ENCODE data around the gene FGR. TPM values are rescaled to one million over a fixed set of nuclear protein-coding genes. Genes with fewer than 3 reads are reported as not detected.

The FGR gene
- total RNA-seq, 1 donor from 2014 or later = 2.6 TPM

DNA sequence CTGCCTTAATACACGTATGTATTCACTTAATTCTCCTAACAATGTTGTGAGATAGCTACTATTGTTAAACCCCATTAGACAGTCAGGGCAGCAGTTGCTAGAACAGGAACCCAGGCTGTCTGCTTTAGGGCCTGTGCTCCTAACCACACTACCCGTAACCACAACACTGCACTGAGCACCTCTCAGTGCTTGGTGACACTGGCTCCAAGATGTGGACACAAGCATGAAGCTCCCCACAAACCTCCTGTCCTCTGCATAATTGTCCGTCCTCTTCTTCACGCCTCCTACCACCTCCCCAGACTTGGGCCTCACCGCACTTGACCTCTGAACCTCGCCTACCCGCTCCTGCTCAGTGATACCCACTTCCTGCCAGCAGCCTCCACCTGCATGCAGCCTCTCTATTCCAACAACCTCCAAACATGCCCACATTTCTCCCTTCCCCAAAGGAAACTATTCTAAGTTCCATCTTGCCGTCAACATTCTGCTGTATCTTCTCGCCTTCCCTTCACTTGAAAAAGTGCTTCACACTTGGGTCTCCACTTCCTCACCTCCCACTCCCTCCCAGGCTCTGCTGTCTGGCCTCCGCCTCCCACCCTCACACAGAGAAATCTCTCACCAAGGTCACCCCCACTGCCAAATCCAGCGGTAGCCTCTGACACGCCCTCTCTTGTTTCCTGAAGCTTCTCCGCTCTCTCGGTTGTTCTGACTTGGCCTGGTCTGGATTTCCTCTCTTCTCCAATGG lies 16.5 kb downstream of the FGR start:
- no peaks in the 10 kb centered on the region for H3K36me3 ChIP-seq (ENCODE audit: control insufficient read depth in 3 of 3, insufficient read depth in 3 of 3, low read length in 3 of 3)
- H3K9me3 ChIP-seq (ENCODE audit: control insufficient read depth in 3 of 3, low read length in 3 of 3) = no peaks in the 10 kb centered on the region
- no peak overlapping the region for H3K27ac ChIP-seq (ENCODE audit: low read depth, low read length)
- peaks cover 0 to 3% (median 0%) of the 10 kb centered on the region in 3 donors for H3K27me3 ChIP-seq (ENCODE audit: control insufficient read depth in 3 of 3, insufficient read depth in 3 of 3, low read length in 3 of 3)
- H3K4me1 ChIP-seq (ENCODE audit: control insufficient read depth in 3 of 3, insufficient read depth in 3 of 3, low read length in 3 of 3) = peaks cover 2 to 5% (median 3%) of the 10 kb centered on the region in 3 donors
- H3K4me3 ChIP-seq (ENCODE audit: low read length in 3 of 3) = no peak overlapping the region
- no peak overlapping the region for H3K9ac ChIP-seq (ENCODE audit: low read depth in 1 of 3, low read length in 3 of 3)

DNA sequence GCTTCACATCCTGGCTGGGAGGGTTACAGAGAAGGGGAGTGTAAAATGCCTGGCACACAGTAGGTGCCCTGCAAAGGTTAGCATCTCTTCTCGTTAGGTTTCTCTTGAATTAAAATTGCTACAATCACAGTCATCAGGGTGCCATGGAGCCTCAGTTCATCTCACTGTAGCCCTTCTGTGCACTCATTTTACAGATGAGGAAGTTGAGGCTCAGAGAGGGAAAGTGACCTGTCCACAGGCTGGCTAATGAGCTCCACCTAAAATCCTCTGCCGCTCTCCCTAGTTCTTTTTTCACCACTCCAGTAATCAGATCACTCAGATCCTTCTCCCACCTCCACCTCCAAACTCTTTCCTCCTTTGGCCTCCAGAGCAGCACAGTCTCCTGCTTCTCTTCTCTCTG lies 17.6 kb downstream of the FGR start:
- H3K27me3 ChIP-seq (ENCODE audit: control insufficient read depth in 3 of 3, insufficient read depth in 3 of 3, low read length in 3 of 3) = peaks cover 0 to 3% (median 0%) of the 10 kb centered on the region in 3 donors
- no peaks in the 10 kb centered on the region for H3K9me3 ChIP-seq (ENCODE audit: control insufficient read depth in 3 of 3, low read length in 3 of 3)
- no peak overlapping the region for H3K27ac ChIP-seq (ENCODE audit: low read depth, low read length)
- no peaks in the 10 kb centered on the region for H3K36me3 ChIP-seq (ENCODE audit: control insufficient read depth in 3 of 3, insufficient read depth in 3 of 3, low read length in 3 of 3)
- H3K4me1 ChIP-seq (ENCODE audit: control insufficient read depth in 3 of 3, insufficient read depth in 3 of 3, low read length in 3 of 3) = peaks cover 2 to 5% (median 3%) of the 10 kb centered on the region in 3 donors
- H3K9ac ChIP-seq (ENCODE audit: low read depth in 1 of 3, low read length in 3 of 3) = no peak overlapping the region
- no peak overlapping the region for H3K4me3 ChIP-seq (ENCODE audit: low read length in 3 of 3)

DNA sequence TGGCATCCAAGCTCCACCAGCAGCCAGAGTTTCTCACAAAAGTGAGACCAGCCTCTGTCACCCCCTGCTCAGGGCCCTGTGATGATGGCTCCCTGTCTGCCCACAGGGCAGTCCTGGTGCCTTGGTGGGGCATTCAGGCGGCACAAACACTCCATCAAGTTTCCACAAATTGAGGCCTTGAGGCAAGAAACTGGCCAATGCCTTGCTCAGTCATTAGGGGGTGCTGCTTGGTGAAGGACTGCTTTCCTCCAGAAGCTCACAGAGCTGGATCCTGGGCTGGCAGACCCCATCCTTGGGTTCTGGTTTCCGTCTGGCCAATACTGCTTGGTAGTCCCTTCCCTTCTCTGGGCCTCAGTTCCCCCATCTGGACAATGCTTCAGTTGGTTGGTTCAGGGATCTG lies 18.5 kb downstream of the FGR start:
- Histone ChIP-seq H3K9me3 (ENCODE audit: control insufficient read depth in 3 of 3, low read length in 3 of 3) (no peaks in the 10 kb centered on the region), H3K36me3 (ENCODE audit: control insufficient read depth in 3 of 3, insufficient read depth in 3 of 3, low read length in 3 of 3) (no peaks in the 10 kb centered on the region), H3K27ac (ENCODE audit: low read depth, low read length) (no peak overlapping the region), H3K4me3 (ENCODE audit: low read length in 3 of 3) (no peak overlapping the region), H3K9ac (ENCODE audit: low read depth in 1 of 3, low read length in 3 of 3) (no peak overlapping the region), H3K27me3 (ENCODE audit: control insufficient read depth in 3 of 3, insufficient read depth in 3 of 3, low read length in 3 of 3) (peaks cover 0 to 3% (median 0%) of the 10 kb centered on the region in 3 donors), H3K4me1 (ENCODE audit: control insufficient read depth in 3 of 3, insufficient read depth in 3 of 3, low read length in 3 of 3) (peaks cover 2 to 5% (median 3%) of the 10 kb centered on the region in 3 donors)

DNA sequence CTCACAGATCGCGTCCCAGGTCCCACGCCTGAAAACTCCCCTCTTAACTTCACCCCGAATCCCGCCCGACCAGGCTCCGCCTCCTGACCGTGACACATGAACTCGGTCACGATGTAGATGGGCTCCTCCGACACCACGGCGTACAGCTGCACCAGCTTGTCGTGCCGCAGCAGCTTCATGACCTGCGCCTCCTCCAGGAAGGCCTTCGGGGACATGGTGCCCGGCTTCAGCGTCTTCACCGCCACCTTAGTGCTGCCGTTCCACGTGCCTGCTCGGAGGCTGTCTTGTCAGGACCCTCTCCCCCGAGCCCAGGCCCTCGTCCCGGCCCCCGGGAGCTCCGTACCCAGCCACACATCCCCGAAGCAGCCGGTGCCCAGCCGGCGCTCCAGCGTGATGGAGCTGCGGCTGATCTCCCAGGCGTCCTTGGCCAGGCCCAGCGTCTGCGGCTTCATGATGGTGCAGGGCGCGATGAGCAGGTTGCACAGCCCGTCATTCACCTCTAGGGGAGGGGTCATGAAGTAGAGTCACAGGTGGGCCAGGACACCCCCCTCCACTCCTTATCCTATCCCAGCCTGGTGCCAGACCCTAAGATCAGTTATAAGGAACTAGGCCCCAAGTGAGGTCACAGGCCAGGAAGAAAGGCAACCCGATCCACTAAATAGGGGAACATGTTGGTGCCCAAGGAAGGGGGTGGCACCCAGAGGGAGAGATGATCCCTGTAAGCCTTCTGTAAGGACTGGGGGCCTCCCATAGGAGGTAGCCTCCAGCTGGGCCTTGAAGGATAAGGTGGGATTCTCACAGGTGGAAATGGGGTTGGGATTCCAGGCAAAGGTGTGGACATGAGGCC lies 19.4 kb downstream of the FGR start:
- H3K4me3 ChIP-seq (ENCODE audit: low read length in 3 of 3) = no peak overlapping the region
- peaks cover 2 to 5% (median 3%) of the 10 kb centered on the region in 3 donors for H3K4me1 ChIP-seq (ENCODE audit: control insufficient read depth in 3 of 3, insufficient read depth in 3 of 3, low read length in 3 of 3)
- H3K27me3 ChIP-seq (ENCODE audit: control insufficient read depth in 3 of 3, insufficient read depth in 3 of 3, low read length in 3 of 3) = peaks cover 0 to 3% (median 0%) of the 10 kb centered on the region in 3 donors
- no peaks in the 10 kb centered on the region for H3K9me3 ChIP-seq (ENCODE audit: control insufficient read depth in 3 of 3, low read length in 3 of 3)
- H3K27ac ChIP-seq (ENCODE audit: low read depth, low read length) = no peak overlapping the region
- no peaks in the 10 kb centered on the region for H3K36me3 ChIP-seq (ENCODE audit: control insufficient read depth in 3 of 3, insufficient read depth in 3 of 3, low read length in 3 of 3)
- H3K9ac ChIP-seq (ENCODE audit: low read depth in 1 of 3, low read length in 3 of 3) = no peak overlapping the region

DNA sequence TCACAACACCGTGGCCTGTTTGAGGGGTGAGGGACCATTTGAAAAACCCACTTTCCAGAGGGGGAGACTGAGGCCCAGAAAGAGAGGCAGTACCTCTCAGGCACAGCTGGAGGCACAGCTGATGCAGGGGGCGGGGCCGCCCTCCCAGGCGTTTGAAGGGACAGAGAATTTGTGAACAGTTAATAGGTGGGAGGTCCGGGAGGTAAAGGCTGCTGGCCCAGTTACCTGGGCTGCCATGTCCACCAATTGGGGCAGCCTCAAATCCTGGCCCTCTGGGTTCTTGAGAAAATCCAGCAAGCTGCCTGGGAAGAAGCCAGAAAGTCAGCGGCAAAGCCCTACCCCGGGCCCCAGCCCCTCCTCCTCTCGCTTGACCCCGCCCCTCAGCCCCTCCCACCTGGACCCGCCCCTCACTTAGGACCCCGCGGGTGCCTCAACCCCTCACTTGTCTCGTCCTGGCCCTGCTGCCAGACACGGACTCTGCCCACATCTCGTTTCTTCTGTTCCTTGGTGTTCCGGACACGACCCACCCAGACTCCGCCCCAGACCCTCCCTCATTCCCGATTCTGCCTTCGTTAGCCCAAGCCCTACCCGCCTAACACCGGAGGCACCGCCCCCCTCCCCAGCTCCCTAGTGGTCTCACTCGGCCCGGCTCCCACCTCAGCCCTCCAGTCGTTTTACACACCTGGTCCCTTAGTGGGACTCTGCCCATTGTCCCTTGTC lies 20.2 kb downstream of the FGR start:
- no peak overlapping the region for H3K4me3 ChIP-seq (ENCODE audit: low read length in 3 of 3)
- peaks cover 0 to 3% (median 0%) of the 10 kb centered on the region in 3 donors for H3K27me3 ChIP-seq (ENCODE audit: control insufficient read depth in 3 of 3, insufficient read depth in 3 of 3, low read length in 3 of 3)
- H3K4me1 ChIP-seq (ENCODE audit: control insufficient read depth in 3 of 3, insufficient read depth in 3 of 3, low read length in 3 of 3) = peaks cover 2 to 5% (median 3%) of the 10 kb centered on the region in 3 donors
- H3K36me3 ChIP-seq (ENCODE audit: control insufficient read depth in 3 of 3, insufficient read depth in 3 of 3, low read length in 3 of 3) = no peaks in the 10 kb centered on the region
- no peaks in the 10 kb centered on the region for H3K9me3 ChIP-seq (ENCODE audit: control insufficient read depth in 3 of 3, low read length in 3 of 3)
- no peak overlapping the region for H3K27ac ChIP-seq (ENCODE audit: low read depth, low read length)
- no peak overlapping the region for H3K9ac ChIP-seq (ENCODE audit: low read depth in 1 of 3, low read length in 3 of 3)

DNA sequence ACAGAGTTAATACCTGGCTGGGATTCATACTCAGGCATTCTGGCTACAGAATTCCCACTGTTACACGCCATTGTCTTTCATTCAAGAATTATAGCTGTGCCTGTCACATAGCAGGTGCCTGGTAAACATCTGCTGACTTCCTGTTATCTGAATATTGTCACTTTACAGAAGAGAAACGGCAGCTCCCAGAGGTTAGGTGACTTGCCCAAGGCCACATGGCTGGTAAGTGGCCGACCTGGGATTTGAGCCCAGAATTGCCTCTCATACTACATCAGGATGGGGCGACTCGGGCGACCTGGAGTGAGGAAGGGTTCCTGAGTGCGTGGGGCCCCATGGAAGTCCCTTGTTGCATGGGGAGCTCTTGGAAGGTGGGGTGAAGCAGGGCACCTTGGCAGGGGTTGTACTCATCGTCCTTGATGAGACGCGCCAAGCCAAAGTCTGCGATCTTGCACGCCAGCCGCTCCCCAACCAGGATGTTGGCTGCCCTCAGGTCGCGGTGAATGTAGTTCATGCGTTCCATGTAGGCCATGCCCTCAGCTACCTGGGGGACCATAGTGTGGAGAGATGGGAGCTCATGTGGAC lies 20.9 kb downstream of the FGR start:
- no peak overlapping the region for H3K9ac ChIP-seq (ENCODE audit: low read depth in 1 of 3, low read length in 3 of 3)
- H3K9me3 ChIP-seq (ENCODE audit: control insufficient read depth in 3 of 3, low read length in 3 of 3) = no peaks in the 10 kb centered on the region
- H3K27ac ChIP-seq (ENCODE audit: low read depth, low read length) = no peak overlapping the region
- H3K4me1 ChIP-seq (ENCODE audit: control insufficient read depth in 3 of 3, insufficient read depth in 3 of 3, low read length in 3 of 3) = peaks cover 3 to 5% (median 4%) of the 10 kb centered on the region in 3 donors
- H3K4me3 ChIP-seq (ENCODE audit: low read length in 3 of 3) = no peak overlapping the region
- H3K36me3 ChIP-seq (ENCODE audit: control insufficient read depth in 3 of 3, insufficient read depth in 3 of 3, low read length in 3 of 3) = no peaks in the 10 kb centered on the region
- H3K27me3 ChIP-seq (ENCODE audit: control insufficient read depth in 3 of 3, insufficient read depth in 3 of 3, low read length in 3 of 3) = peaks cover 0 to 3% (median 0%) of the 10 kb centered on the region in 3 donors

DNA sequence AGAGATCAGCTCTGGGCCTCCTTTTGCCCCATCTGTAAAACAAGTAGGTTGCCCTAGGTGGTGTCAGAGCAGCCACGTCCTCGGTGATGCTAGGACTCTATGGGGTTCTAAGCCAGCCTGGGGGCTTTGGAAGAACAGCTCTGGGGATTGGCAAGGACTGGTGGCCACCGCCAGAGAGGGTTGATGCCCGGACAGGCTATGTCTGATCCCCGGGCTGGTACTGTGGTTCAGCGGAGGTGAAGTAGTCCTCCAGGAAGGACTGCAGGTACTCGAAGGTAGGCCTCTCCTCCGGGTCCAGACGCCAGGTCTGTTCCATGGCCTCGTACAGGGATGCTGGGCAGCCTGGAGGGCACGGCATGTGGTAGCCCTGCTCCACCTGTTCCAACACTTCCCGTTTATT lies 22.3 kb downstream of the FGR start:
- H3K27me3 ChIP-seq (ENCODE audit: control insufficient read depth in 3 of 3, insufficient read depth in 3 of 3, low read length in 3 of 3) = peaks cover 0 to 3% (median 0%) of the 10 kb centered on the region in 3 donors
- H3K36me3 ChIP-seq (ENCODE audit: control insufficient read depth in 3 of 3, insufficient read depth in 3 of 3, low read length in 3 of 3) = no peaks in the 10 kb centered on the region
- H3K4me1 ChIP-seq (ENCODE audit: control insufficient read depth in 3 of 3, insufficient read depth in 3 of 3, low read length in 3 of 3) = peaks cover 5 to 10% (median 5%) of the 10 kb centered on the region in 3 donors
- H3K27ac ChIP-seq (ENCODE audit: low read depth, low read length) = no peak overlapping the region
- no peak overlapping the region for H3K9ac ChIP-seq (ENCODE audit: low read depth in 1 of 3, low read length in 3 of 3)
- no peaks in the 10 kb centered on the region for H3K9me3 ChIP-seq (ENCODE audit: control insufficient read depth in 3 of 3, low read length in 3 of 3)
- no peak overlapping the region for H3K4me3 ChIP-seq (ENCODE audit: low read length in 3 of 3)

DNA sequence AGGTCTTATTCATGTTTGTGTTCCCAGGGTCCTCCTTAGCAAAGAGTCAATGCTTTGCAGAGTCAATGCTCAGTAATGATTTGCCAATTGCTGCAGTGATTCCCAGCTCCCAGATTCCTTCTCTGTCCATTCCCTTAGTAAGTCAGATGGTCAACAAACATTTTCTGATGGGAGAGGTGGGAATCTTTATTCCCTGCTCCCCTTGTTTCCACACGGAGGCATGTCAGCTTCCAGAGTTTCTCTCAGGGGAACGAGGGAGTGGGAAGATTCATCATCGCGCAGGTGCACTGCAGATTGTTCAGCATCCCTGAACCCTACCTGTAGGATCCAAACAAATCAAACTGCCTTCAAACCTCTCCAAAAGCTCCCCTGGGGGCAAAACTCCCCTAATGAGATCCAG lies 23.5 kb downstream of the FGR start:
- H3K36me3 ChIP-seq (ENCODE audit: control insufficient read depth in 3 of 3, insufficient read depth in 3 of 3, low read length in 3 of 3) = no peaks in the 10 kb centered on the region
- no peak overlapping the region for H3K9ac ChIP-seq (ENCODE audit: low read depth in 1 of 3, low read length in 3 of 3)
- peaks cover 7 to 12% (median 11%) of the 10 kb centered on the region in 3 donors for H3K4me1 ChIP-seq (ENCODE audit: control insufficient read depth in 3 of 3, insufficient read depth in 3 of 3, low read length in 3 of 3)
- no peak overlapping the region for H3K27ac ChIP-seq (ENCODE audit: low read depth, low read length)
- H3K27me3 ChIP-seq (ENCODE audit: control insufficient read depth in 3 of 3, insufficient read depth in 3 of 3, low read length in 3 of 3) = peaks cover 0 to 3% (median 0%) of the 10 kb centered on the region in 3 donors
- H3K9me3 ChIP-seq (ENCODE audit: control insufficient read depth in 3 of 3, low read length in 3 of 3) = no peaks in the 10 kb centered on the region
- H3K4me3 ChIP-seq (ENCODE audit: low read length in 3 of 3) = no peak overlapping the region

DNA sequence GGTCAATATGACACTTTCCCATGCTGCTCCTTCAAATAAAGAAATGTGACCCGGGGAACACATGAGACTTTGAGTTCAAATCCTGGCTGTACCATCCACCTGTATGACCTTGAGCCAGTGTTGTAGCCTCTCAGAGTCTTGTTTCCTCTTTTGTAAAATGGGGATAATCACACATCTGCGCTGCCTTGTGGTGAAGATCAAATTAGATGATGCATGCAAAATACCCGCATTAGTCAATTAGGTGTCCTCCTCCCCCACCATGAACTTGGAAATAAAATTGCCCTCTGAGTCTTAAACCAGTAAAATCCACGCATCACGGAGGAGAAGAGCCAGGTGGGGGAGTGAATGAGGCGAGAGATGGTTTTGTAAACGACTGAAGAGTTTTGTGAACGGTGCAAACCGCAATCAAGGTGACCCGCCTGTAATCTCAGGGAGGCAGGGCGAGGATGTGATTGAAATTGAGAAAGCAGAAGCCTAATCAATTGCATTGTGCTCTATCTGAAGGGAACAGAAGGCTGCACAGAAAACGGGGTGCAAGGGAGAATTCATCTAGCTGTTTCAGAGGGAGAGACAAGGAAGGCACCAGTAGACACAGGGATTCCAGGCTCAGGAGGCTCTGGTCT lies 25.3 kb downstream of the FGR start:
- no peak overlapping the region for H3K9ac ChIP-seq (ENCODE audit: low read depth in 1 of 3, low read length in 3 of 3)
- H3K4me1 ChIP-seq (ENCODE audit: control insufficient read depth in 3 of 3, insufficient read depth in 3 of 3, low read length in 3 of 3) = peaks cover 14 to 21% (median 21%) of the 10 kb centered on the region in 3 donors
- no peak overlapping the region for H3K27ac ChIP-seq (ENCODE audit: low read depth, low read length)
- peaks cover 0 to 3% (median 0%) of the 10 kb centered on the region in 3 donors for H3K27me3 ChIP-seq (ENCODE audit: control insufficient read depth in 3 of 3, insufficient read depth in 3 of 3, low read length in 3 of 3)
- no peaks in the 10 kb centered on the region for H3K9me3 ChIP-seq (ENCODE audit: control insufficient read depth in 3 of 3, low read length in 3 of 3)
- no peaks in the 10 kb centered on the region for H3K36me3 ChIP-seq (ENCODE audit: control insufficient read depth in 3 of 3, insufficient read depth in 3 of 3, low read length in 3 of 3)
- no peak overlapping the region for H3K4me3 ChIP-seq (ENCODE audit: low read length in 3 of 3)
